Posterior cingulate gyrus (tissue), 11 donors: ENCODE measurements around the gene BHLHE40.

Source experiments
- DNase-seq, 10 donors: peaks; one replicate each; pipeline versions ENCODE4 v3.0.0 to v3.0.0-alpha.2; 2020 to 2021; ENCODE audit warnings: mixed read lengths in 3 of 10
- intact Hi-C: fragments of 100-400 bp; cut with DNase I; formaldehyde crosslinking; loops from one replicate; pipeline ENCODE4 v1.15.1; 2023

Gene BHLHE40

GRCh38 chr3:4982773-4983738, 3.8 kb downstream of the BHLHE40 start:
- peak in 1 of 10 donors; percentile 78 for DNase-seq
- intact Hi-C loops, result no loop called here

DNA sequence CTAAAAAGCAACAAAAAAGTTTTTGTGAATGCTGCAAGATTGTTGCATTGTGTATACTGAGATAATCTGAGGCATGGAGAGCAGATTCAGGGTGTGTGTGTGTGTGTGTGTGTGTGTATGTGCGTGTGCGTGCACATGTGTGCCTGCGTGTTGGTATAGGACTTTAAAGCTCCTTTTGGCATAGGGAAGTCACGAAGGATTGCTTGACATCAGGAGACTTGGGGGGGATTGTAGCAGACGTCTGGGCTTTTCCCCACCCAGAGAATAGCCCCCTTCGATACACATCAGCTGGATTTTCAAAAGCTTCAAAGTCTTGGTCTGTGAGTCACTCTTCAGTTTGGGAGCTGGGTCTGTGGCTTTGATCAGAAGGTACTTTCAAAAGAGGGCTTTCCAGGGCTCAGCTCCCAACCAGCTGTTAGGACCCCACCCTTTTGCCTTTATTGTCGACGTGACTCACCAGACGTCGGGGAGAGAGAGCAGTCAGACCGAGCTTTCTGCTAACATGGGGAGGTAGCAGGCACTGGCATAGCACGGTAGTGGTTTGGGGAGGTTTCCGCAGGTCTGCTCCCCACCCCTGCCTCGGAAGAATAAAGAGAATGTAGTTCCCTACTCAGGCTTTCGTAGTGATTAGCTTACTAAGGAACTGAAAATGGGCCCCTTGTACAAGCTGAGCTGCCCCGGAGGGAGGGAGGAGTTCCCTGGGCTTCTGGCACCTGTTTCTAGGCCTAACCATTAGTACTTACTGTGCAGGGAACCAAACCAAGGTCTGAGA, 4.7 kb downstream of the BHLHE40 start:
- intact Hi-C loops, result no loop called here
- DNase-seq, result peak in 1 of 10 donors; percentile 21

DNA sequence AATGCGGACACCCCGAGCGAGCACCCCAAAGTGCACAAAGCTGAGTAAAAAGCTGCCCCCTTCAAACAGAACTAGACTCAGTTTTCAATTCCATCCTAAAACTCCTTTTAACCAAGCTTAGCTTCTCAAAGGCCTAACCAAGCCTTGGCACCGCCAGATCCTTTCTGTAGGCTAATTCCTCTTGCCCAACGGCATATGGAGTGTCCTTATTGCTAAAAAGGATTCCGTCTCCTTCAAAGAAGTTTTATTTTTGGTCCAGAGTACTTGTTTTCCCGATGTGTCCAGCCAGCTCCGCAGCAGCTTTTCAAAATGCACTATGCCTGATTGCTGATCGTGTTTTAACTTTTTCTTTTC, 5.3 kb downstream of the BHLHE40 start:
- DNase-seq, result no peak
- intact Hi-C loops, result no loop called here

DNA sequence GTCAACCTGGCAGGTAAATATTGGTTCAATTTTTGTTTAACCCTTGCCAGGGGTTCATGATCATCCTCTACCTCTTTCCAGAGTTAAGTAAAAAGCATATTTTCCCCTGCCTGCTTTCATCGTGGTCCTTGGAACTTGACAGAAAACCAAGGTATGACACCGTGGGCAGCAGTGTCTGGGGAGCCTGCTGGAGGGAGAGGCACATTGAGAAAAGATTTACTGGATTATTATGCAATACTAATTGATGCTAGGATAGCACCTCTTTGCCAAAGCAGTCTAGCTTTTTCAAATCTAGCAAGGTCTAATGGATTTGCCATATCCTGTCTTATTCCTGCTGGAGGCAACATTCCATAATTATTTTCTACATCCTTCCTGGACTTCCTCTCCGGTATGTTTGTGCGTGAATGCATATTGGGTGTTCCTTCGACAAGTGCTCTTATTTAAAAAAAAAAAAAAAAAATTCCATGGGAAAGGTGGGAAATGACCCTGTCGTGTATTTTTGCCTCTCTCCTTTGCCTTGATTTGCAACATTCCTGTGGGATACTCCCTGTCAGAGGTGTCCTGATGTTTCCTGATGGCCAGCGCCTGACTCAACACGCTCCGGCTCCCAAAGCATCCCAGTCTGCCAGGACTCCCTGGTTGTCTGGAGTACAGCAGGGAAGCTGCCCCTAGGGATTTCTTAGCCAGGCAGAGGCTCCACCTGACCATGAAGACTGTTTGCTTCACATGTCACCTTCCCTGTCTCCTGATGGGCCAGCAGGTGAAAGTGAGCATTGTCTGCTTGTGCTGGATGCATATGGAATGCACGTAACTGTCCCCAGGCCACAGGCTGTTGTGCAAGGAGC, 6.3 kb downstream of the BHLHE40 start:
- peak in 3 of 10 donors; percentile 15 to 74 (median 28) for DNase-seq
- intact Hi-C loops, result no loop called here

DNA sequence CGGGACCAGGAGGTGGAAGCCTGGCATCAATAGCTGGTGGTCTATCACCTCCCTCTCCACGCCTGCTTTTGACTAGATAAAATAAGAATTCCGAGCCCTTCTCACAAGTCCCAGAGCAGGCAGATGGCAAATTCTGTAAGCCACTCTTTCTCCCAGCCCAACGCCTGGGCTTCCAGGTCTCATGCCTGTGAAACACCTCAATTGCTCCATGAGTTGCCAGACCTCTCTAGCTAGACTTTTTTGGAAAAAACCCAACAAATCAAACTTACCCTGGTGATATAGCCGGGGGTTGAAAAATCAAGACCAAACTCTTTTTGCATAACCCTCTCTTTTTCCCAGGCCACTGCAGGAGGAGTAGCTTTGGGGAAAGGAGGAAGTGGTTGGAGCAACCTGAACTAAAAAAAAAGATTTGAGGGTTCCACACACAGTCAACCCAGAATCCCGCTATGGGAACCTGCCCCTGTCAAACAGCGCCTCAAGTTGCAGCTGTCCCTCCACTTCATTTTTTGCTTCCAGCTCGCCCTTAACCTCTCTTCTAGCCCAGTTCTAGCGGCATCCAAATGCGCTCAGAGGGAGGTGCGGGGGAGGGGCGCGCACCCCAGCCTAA, 7.0 kb downstream of the BHLHE40 start:
- DNase-seq, result no peak
- intact Hi-C loops, result no loop called here

DNA sequence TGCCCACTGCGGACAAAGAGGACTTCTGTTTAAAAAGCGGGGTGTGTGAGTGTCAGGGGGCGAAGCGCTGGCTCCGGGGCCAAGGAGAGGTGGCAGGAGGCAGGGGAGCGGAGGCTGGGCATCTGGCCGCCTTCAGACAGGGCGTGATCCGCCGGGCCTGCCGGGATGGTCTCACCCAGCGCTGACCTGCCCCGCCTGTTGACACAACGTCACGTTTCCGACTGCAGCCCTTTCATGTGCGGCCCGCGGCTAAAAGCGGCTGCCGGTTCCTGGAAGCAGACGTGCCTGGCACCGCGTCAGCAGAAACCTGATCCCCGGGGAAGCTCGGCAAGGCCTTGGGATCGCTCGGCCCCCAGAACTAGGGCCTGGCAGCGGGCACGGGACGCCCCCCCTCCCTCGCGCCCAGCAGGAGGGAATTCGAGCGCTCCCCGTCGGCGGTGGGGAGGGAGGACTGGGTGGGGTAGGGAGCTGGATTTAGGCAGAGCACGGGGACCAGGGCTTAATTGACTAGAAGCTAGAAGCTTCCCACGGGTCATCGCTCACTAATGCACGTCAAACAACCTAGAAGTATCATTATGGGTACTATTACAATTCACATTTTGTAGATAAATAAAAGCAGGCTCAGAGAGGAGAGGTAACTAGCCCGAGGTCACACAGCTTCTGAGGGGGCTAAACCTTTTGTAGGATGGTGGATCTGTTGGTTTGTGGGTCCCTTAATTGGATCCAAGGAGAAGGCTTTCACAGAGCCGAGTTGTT, 7.7 kb downstream of the BHLHE40 start:
- intact Hi-C loops, result no loop called here
- DNase-seq, result peak; percentile 54 to 95 (median 70)

DNA sequence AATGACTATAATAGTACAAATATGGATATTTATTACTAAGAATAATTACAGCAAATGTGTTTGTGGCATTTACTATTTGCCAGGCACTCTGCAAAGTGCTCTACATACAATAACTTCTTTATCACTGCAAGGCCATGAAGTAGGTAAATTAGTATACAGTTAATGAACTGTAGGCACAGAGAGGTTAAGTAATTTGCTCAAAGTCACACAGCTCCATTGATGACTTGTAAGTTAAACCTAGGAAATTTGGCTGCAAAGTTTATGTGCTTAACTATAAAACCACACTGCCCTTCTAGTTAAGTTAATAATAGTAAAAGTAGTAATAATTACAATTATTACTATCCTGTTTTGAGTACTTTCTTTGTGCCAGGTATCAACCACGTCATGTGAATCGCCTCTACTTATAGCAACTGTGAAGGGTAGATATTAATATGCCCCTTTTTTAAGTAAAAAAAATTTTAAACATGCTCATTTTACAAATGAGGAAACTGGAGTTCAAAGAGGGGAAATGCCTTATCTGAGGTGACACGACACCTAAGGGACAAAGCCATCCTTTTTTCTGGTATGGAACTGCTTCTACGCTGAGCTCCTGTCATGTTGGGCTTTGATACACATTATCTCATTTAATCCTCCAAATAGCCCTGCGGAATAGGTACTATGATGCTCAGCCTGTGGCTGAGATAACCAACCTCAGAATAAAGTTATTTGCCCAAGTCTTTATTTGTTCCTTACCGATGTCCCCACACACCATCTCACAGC, 8.5 kb downstream of the BHLHE40 start:
- no peak for DNase-seq
- intact Hi-C loops, result no loop called here

DNA sequence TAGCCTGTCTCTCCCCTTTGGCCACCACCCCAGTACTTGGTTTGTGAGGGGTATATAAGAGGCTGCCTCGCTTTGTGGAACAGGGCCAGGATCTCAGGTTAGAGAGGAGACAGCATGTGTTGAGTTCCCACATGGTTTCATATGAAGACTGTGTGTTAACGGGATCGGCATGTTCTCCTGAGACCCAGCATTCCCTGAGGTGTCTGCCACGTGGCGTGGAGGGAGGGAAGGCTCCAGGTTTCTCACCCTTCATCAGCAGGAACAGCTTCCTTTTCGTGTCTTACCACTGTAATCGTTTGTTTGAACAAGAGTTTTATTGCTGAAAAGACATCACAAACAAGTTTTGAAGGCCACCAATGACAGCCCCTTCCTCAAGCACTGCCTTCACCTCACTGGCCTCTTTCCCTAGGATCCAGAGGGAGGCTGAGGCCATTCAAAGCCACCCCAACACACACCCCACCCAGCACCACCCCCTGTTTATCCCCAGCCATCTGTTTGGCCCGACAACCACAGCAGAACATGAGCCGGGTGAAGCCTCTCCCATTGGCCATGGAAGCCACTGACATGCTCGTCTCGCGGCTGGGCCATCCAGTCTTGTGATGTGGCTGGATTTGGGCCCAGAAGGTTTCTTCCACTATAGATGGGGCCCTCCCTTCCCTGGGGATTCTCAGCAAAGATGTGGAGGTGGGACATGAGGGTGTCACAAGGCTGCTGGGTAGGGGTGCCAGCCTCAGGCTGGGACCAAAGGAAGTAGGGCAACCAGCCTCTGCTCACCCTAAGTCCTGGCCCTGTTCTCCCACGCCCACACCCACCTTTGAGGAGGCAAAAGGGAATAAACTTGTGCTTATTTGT, 10.0 kb downstream of the BHLHE40 start:
- intact Hi-C loops, result no loop called here
- peak in 1 of 10 donors; percentile 17 for DNase-seq

GRCh38 chr3:4990069-4990468, 10.8 kb downstream of the BHLHE40 start:
- no peak for DNase-seq
- intact Hi-C loops, result no loop called here

- no peak for DNase-seq
- intact Hi-C loops, result no loop called here
These were observed 12.9 kb downstream of the BHLHE40 start for GRCh38 chr3:4992118-4992517.

DNA sequence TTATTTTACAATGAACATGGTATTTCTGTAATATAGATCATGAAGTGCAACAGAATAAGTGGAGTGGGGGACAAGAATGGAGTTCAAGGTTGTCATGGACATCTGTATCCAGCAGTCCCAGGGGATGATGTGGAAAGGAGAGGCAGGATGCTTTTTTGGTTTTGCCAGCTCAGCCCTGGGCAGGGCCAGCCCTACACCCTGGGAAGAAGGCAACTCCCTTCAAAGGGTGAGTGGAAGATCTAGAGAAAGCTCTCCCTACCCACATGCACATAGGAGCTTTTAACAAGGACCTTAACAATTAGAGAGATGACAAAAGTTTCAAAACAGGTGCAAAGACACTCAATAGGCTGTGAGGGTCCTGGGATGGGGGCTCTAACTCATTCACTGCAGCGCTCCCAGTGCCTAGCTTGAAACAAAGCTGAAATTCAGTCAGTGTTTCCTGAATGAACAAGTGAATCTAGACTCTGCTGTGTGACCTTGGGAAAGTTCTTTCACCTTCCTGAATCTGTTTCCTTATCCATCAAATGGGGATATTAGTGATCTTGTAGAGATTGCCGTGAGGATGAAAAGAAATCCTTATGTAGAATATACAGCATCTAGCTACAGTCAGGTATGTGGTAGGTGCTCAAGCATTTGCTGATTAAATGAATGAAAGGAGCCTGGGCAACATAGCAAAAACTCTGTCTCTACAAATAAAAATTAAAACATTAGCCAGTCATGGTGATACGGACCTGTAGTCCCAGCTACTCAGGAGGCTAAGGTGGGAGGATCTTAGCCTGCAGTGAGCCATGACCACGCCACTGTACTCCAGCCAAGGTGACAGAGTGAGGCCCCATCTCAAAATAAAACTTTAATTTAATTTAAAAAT, 14.3 kb downstream of the BHLHE40 start:
- intact Hi-C loops, result no loop called here
- DNase-seq, result no peak

- DNase-seq, result no peak
- intact Hi-C loops, result no loop called here
These were observed 15.0 kb downstream of the BHLHE40 start for GRCh38 chr3:4994144-4994730.

GRCh38 chr3:4994823-4995499, 15.7 kb downstream of the BHLHE40 start:
- DNase-seq, result peak in 7 of 10 donors; percentile 31 to 90 (median 69)
- intact Hi-C loops, result no loop called here

DNA sequence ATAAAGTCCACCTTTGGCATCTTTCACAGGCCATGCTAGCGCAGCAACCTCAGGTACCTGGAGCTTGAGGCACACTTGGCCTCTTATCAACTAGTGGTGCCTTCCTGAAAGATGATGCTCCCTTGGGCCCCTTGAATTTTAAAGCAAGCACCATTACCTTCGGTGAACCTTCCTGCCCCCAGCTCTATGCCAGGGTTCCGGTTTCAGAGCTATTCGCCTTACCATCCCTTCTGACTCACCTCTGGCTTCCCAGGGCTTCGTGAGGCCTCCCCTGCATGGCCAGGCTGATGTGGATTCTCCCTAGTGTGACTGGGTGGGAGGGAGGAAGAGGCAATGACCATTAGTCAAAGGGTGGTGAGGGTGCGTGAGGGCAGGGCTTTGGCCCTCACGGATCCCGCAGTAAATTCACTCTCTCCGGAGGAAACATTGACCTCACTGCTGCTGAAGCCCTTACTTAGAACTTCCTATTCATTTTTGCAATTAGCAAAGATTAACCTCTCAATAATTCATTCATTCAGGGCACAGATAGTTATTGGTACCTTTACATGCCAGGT, 16.3 kb downstream of the BHLHE40 start:
- no peak for DNase-seq
- intact Hi-C loops, result no loop called here

GRCh38 chr3:4996223-4996765, 17.1 kb downstream of the BHLHE40 start:
- DNase-seq, result no peak
- intact Hi-C loops, result no loop called here
